OCI-LY1 (cell line): Measurements from ENCODE around the gene PAGR1.

Experiments
- H2AFZ ChIP-seq: fragments of 200-600 bp; sonication (generic), shearing (Covaris generic); 2 replicates; pipeline ENCODE4 v1.6.0; 2014; ENCODE audit warnings: antibody characterized with exemption, mild to moderate bottlenecking, low read length
- H3F3A ChIP-seq: fragments of 200-600 bp; sonication (generic), shearing (Covaris generic); 2 replicates; pipeline ENCODE4 v1.6.0; 2014; ENCODE audit warnings: mild to moderate bottlenecking, antibody characterized with exemption, low read length, moderate library complexity; ENCODE audit not compliant: insufficient read depth
- H3K27ac ChIP-seq: fragments of 200-600 bp; sonication (generic); 2 replicates; pipeline ENCODE4 v1.5.1; 2014; ENCODE audit warnings: low read length, mixed run types, mild to moderate bottlenecking, low read depth; ENCODE audit not compliant: poor library complexity, severe bottlenecking
- H3K27me3 ChIP-seq: fragments of 200-600 bp; sonication (generic); 2 replicates; pipeline ENCODE4 v1.6.0; 2014; ENCODE audit warnings: antibody characterized with exemption, mild to moderate bottlenecking, low read length, moderate library complexity; ENCODE audit not compliant: insufficient read depth
- H3K36me3 ChIP-seq: fragments of 200-600 bp; sonication (generic); 2 replicates; pipeline ENCODE4 v1.6.1; 2014; ENCODE audit warnings: mild to moderate bottlenecking, antibody characterized with exemption, low read length, moderate library complexity, mixed read lengths; ENCODE audit not compliant: insufficient read depth
- H3K4me1 ChIP-seq: fragments of 200-600 bp; sonication (generic); 2 replicates; pipeline ENCODE4 v1.5.1; 2014; ENCODE audit warnings: mild to moderate bottlenecking, low read length, moderate library complexity; ENCODE audit not compliant: insufficient read depth, severe bottlenecking
- H3K4me2 ChIP-seq: fragments of 200-600 bp; sonication (generic), shearing (Covaris generic); 2 replicates; pipeline ENCODE4 v1.6.1; 2014; ENCODE audit warnings: low read length
- H3K4me3 ChIP-seq: fragments of 200-600 bp; sonication (generic); 2 replicates; pipeline ENCODE4 v1.5.1; 2014; ENCODE audit warnings: low read length, low read depth, mild to moderate bottlenecking, mixed read lengths; ENCODE audit not compliant: poor library complexity, severe bottlenecking
- H3K79me2 ChIP-seq: fragments of 200-600 bp; shearing (Covaris generic); 2 replicates; pipeline ENCODE4 v1.6.1; 2016; ENCODE audit warnings: mixed run types, low read length, mixed read lengths; ENCODE audit not compliant: insufficient read depth
- H3K9ac ChIP-seq: fragments of 200-600 bp; sonication (generic), shearing (Covaris generic); 2 replicates; pipeline ENCODE4 v1.6.1; 2014; ENCODE audit warnings: mild to moderate bottlenecking, low read length, mixed read lengths
- H3K9me2 ChIP-seq: fragments of 200-600 bp; sonication (generic), shearing (Covaris generic); 2 replicates; pipeline ENCODE4 v1.6.1; 2014; ENCODE audit warnings: low read depth, mild to moderate bottlenecking, low read length, mixed read lengths
- H3K9me3 ChIP-seq: fragments of 200-600 bp; shearing (Covaris generic); 2 replicates; pipeline ENCODE4 v1.6.1; 2014; ENCODE audit warnings: low read length, mixed read lengths
- H4K20me1 ChIP-seq: fragments of 200-600 bp; sonication (generic), shearing (Covaris generic); 2 replicates; pipeline ENCODE4 v1.6.0; 2016; ENCODE audit warnings: mild to moderate bottlenecking, low read length; ENCODE audit not compliant: insufficient read depth
- CTCF ChIP-seq: fragments of 200-600 bp; sonication (generic), shearing (Covaris generic); IDR thresholded peaks from 2 replicates; pipeline ENCODE4 v1.5.1; 2017; ENCODE audit warnings: mild to moderate bottlenecking, antibody characterized with exemption, low read length, moderate library complexity, mixed read lengths
- EZH2 ChIP-seq: fragments of 200-600 bp; sonication (generic), shearing (Covaris generic); IDR thresholded peaks from 2 replicates; pipeline ENCODE4 v1.8.0; 2017; ENCODE audit warnings: borderline replicate concordance, mixed run types, mild to moderate bottlenecking, antibody characterized with exemption, low read length, moderate library complexity, mixed read lengths

Gene PAGR1

GRCh38 chr16:29809031-29809747, 6.8 kb upstream of the PAGR1 start:
- H3K27ac ChIP-seq, result no peak overlapping the region
- peaks cover 42% of the 10 kb centered on the region for H3K36me3 ChIP-seq
- peak overlapping the region; percentile 68 for H3K4me3 ChIP-seq
- H3K79me2 ChIP-seq, result no peaks in the 10 kb centered on the region
- H3K27me3 ChIP-seq, result no peaks in the 10 kb centered on the region
- H3K9me3 ChIP-seq, result no peaks in the 10 kb centered on the region
- peak overlapping the region; percentile 81 for H3K4me2 ChIP-seq
- H3K4me1 ChIP-seq, result peaks cover 63% of the 10 kb centered on the region
- no peaks in the 10 kb centered on the region for H3F3A ChIP-seq
- H2AFZ ChIP-seq, result no peak overlapping the region
- no peaks in the 10 kb centered on the region for H3K9me2 ChIP-seq
- H4K20me1 ChIP-seq, result no peaks in the 10 kb centered on the region
- TF ChIP-seq EZH2, result no peak
- no peak for TF ChIP-seq CTCF
- peak overlapping the region; percentile 74; the same call in 1 of the 2 replicates for H3K9ac ChIP-seq

- Histone ChIP-seq H3K79me2 (no peaks in the 10 kb centered on the region), H3K9ac (peak overlapping the region; percentile 74; the same call in 1 of the 2 replicates), H3K4me3 (peak overlapping the region; percentile 68), H3K4me1 (peaks cover 56% of the 10 kb centered on the region), H2AFZ (no peak overlapping the region), H3K36me3 (peaks cover 37% of the 10 kb centered on the region), H3K27me3 (no peaks in the 10 kb centered on the region), H3F3A (no peaks in the 10 kb centered on the region), H3K27ac (no peak overlapping the region), H3K9me3 (no peaks in the 10 kb centered on the region), H3K4me2 (peak overlapping the region; percentile 81), H4K20me1 (no peaks in the 10 kb centered on the region), H3K9me2 (no peaks in the 10 kb centered on the region)
- TF ChIP-seq CTCF, result no peak
- TF ChIP-seq EZH2, result no peak
Measured at GRCh38 chr16:29809850-29810698, 5.9 kb upstream of the PAGR1 start.

GRCh38 chr16:29810699-29811169, 5.2 kb upstream of the PAGR1 start:
- TF ChIP-seq EZH2 (no peak), CTCF (no peak)

More at GRCh38 chr16:29810699-29811169, 5.2 kb upstream of the PAGR1 start:
- Histone ChIP-seq H2AFZ (no peak overlapping the region), H3K9me2 (no peaks in the 10 kb centered on the region), H3K4me1 (peaks cover 60% of the 10 kb centered on the region), H4K20me1 (no peaks in the 10 kb centered on the region), H3K4me3 (peak overlapping the region; percentile 68), H3K27me3 (no peaks in the 10 kb centered on the region), H3K9me3 (no peaks in the 10 kb centered on the region), H3K27ac (no peak overlapping the region), H3K79me2 (no peaks in the 10 kb centered on the region), H3K36me3 (peaks cover 36% of the 10 kb centered on the region), H3K4me2 (peak overlapping the region; percentile 81), H3K9ac (peak overlapping the region; percentile 15; the same call in 1 of the 2 replicates), H3F3A (no peaks in the 10 kb centered on the region)
